B cell (primary cell): Measurements from ENCODE around the gene FOXO4.

Experiments used
- CTCF ChIP-seq: fragments of 200-600 bp; IDR thresholded peaks from one replicate; pipeline ENCODE4 v1.8.0; 2022; ENCODE audit warnings: antibody characterized with exemption, mild to moderate bottlenecking
- EZH2 ChIP-seq: IDR thresholded peaks from 2 replicates; pipeline ENCODE4 v1.6.1; 2012; ENCODE audit warnings: borderline replicate concordance, low read depth, mild to moderate bottlenecking, moderate library complexity, low read length; ENCODE audit not compliant: insufficient read depth, poor library complexity, severe bottlenecking

DNA sequence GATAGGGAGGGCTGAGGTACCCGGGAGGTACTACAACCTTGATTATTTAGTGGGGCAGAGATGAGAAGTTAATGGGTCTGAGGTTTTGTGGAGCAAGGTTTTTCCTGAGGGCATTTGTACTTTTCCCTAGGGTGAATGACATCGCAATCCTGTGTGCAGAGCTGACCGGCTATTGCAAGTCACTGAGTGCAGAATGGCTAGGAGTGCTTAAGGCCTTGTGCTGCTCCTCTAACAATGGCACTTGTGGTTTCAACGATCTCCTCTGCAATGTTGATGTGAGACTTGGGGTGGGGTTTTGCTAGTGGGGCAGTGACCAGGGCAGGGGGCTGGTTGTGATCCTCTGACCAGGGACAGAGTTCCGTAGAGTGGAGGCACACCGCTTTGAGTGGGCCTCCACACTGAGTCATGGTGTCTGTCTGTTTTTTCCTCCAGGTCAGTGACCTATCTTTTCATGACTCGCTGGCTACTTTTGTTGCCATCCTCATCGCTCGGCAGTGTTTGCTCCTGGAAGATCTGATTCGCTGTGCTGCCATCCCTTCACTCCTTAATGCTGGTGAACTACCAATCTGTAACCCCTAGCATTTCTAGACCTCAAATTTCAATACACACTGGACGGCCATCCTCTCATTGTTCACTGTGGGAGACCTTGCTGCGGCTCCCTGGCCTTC lies 32.6 kb downstream of the FOXO4 start:
- TF ChIP-seq CTCF (no peak), EZH2 (no peak)
